ENCODE data around the gene OBP2B. TPM values are rescaled to one million over a fixed set of nuclear protein-coding genes. Genes with fewer than 3 reads are reported as not detected.

OBP2B gene
- total and polyA plus RNA-seq, 9 of the 15 experiments (the other 6 are each of a cell fraction or from before 2014, with no cell fraction given), result not detected

DNA sequence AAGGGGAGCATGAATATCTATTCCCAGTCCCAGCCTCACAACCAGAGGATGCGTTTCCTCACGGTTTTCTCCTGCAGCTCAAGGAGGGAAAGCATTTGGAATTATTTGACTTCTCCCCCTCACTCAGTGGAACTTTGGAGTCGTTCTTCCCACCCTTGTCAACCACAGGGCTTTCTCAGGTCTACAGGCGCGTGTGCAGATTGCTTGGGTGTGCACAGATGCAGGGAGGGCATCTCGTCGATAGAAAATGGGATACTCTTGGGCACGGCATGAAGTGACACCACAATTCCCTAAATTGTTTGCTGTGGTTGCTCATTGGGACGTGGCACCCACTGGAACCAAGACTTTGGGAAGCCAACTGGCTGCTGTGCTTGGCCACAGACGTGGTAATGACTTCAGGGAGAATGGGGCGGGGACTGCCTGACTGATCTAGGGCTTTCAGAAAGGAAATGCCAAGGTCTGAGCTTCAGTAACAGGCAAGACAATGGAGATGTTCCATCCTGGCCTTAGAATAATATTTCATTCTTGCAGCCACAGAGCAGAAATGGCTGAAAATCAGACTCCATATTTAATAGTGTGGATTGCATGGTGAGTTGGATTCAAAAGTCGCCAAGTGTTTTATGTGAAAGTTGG, 12.2 kb upstream of the OBP2B start:
- H3K9me3 ChIP-seq (replicated peaks; ENCODE audit: control insufficient read depth, insufficient read depth, low read depth, low read length), result no peaks in the 10 kb centered on the region
- no peak overlapping the region for H3K9ac ChIP-seq (ENCODE audit: insufficient read depth in 1 of 2, low read depth in 2 of 2, low read length in 2 of 2)
- H3K79me2 ChIP-seq (ENCODE audit: control insufficient read depth, insufficient read depth, low read length), result no peaks in the 10 kb centered on the region
- DNase-seq (ENCODE audit: extremely low read depth in 1 of 4, low spot score in 3 of 4) (no peak), ATAC-seq (no peak), FAIRE-seq (no peak)
- H3K27ac ChIP-seq (ENCODE audit: extremely low read depth, low read depth, low read length), result no peak overlapping the region
- POLR2A ChIA-PET, result no interaction called here
- no TSS peak for BruUV-seq (replicated peaks)
- no peak overlapping the region for H3K4me3 ChIP-seq
- H3K4me2 ChIP-seq (ENCODE audit: insufficient read depth, low read length), result no peak overlapping the region
- H3K9me1 ChIP-seq (ENCODE audit: control insufficient read depth, insufficient read depth, low read length), result no peaks in the 10 kb centered on the region
- intact Hi-C loops (cut with micrococcal nuclease), result no loop called here
- CTCF ChIA-PET (ENCODE audit: low intra/inter-chr PET ratio), result no interaction called here
- no peaks in the 10 kb centered on the region for H4K20me1 ChIP-seq (replicated peaks; ENCODE audit: control insufficient read depth, insufficient read depth, low read length)
- peaks cover 0 to 13% of the 10 kb centered on the region in 2 experiments; a peak in 2 of 5 replicates for H3K4me1 ChIP-seq (replicated peaks in 1 of 2; ENCODE audit: control insufficient read depth in 2 of 2, insufficient read depth in 2 of 2, low read length in 2 of 2)
- no peaks in the 10 kb centered on the region for H3K36me3 ChIP-seq (ENCODE audit: control insufficient read depth, insufficient read depth, low read length)
- in situ Hi-C loops (cut with MboI), result no loop called here
- TF ChIP-seq, protein P1, sequence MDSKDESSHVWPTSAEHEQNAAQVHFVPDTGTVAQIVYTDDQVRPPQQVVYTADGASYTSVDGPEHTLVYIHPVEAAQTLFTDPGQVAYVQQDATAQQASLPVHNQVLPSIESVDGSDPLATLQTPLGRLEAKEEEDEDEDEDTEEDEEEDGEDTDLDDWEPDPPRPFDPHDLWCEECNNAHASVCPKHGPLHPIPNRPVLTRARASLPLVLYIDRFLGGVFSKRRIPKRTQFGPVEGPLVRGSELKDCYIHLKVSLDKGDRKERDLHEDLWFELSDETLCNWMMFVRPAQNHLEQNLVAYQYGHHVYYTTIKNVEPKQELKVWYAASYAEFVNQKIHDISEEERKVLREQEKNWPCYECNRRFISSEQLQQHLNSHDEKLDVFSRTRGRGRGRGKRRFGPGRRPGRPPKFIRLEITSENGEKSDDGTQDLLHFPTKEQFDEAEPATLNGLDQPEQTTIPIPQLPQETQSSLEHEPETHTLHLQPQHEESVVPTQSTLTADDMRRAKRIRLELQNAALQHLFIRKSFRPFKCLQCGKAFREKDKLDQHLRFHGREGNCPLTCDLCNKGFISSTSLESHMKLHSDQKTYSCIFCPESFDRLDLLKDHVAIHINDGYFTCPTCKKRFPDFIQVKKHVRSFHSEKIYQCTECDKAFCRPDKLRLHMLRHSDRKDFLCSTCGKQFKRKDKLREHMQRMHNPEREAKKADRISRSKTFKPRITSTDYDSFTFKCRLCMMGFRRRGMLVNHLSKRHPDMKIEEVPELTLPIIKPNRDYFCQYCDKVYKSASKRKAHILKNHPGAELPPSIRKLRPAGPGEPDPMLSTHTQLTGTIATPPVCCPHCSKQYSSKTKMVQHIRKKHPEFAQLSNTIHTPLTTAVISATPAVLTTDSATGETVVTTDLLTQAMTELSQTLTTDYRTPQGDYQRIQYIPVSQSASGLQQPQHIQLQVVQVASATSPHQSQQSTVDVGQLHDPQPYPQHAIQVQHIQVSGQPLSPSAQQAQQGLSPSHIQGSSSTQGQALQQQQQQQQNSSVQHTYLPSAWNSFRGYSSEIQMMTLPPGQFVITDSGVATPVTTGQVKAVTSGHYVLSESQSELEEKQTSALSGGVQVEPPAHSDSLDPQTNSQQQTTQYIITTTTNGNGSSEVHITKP (IDR thresholded peaks at IDR 0.05; ENCODE audit: partially characterized antibody), result no peak
- TF ChIP-seq CXXC5 (CRISPR knock-in tag; IDR thresholded peaks at IDR 0.05), result no peak
- no peak for TF ChIP-seq FOXP1 (CRISPR knock-in tag; IDR thresholded peaks at IDR 0.05)
- no peak for TF ChIP-seq SNRNP70 (optimal IDR thresholded peaks at IDR 0.05; ENCODE audit: low read depth, low read length)
- TF ChIP-seq ZC3H8 (IDR thresholded peaks at IDR 0.05), result no peak
- no peak for TF ChIP-seq ZNF696 (CRISPR knock-in tag; conservative IDR thresholded peaks at IDR 0.05)
- TF ChIP-seq, protein P2, sequence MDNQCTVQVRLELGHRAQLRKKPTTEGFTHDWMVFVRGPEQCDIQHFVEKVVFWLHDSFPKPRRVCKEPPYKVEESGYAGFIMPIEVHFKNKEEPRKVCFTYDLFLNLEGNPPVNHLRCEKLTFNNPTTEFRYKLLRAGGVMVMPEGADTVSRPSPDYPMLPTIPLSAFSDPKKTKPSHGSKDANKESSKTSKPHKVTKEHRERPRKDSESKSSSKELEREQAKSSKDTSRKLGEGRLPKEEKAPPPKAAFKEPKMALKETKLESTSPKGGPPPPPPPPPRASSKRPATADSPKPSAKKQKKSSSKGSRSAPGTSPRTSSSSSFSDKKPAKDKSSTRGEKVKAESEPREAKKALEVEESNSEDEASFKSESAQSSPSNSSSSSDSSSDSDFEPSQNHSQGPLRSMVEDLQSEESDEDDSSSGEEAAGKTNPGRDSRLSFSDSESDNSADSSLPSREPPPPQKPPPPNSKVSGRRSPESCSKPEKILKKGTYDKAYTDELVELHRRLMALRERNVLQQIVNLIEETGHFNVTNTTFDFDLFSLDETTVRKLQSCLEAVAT (IDR thresholded peaks at IDR 0.05), result no peak
- TF ChIP-seq U2AF1 (optimal IDR thresholded peaks at IDR 0.05; ENCODE audit: low read depth, low read length), result no peak
- TF ChIP-seq, protein P3, sequence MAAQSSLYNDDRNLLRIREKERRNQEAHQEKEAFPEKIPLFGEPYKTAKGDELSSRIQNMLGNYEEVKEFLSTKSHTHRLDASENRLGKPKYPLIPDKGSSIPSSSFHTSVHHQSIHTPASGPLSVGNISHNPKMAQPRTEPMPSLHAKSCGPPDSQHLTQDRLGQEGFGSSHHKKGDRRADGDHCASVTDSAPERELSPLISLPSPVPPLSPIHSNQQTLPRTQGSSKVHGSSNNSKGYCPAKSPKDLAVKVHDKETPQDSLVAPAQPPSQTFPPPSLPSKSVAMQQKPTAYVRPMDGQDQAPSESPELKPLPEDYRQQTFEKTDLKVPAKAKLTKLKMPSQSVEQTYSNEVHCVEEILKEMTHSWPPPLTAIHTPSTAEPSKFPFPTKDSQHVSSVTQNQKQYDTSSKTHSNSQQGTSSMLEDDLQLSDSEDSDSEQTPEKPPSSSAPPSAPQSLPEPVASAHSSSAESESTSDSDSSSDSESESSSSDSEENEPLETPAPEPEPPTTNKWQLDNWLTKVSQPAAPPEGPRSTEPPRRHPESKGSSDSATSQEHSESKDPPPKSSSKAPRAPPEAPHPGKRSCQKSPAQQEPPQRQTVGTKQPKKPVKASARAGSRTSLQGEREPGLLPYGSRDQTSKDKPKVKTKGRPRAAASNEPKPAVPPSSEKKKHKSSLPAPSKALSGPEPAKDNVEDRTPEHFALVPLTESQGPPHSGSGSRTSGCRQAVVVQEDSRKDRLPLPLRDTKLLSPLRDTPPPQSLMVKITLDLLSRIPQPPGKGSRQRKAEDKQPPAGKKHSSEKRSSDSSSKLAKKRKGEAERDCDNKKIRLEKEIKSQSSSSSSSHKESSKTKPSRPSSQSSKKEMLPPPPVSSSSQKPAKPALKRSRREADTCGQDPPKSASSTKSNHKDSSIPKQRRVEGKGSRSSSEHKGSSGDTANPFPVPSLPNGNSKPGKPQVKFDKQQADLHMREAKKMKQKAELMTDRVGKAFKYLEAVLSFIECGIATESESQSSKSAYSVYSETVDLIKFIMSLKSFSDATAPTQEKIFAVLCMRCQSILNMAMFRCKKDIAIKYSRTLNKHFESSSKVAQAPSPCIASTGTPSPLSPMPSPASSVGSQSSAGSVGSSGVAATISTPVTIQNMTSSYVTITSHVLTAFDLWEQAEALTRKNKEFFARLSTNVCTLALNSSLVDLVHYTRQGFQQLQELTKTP (IDR thresholded peaks at IDR 0.05; ENCODE audit: low read depth in 1 of 2, partially characterized antibody in 2 of 2), result no peak
- no peak for TF ChIP-seq JUNB (CRISPR knock-in tag; conservative IDR thresholded peaks at IDR 0.05)
- TF ChIP-seq, protein P4, sequence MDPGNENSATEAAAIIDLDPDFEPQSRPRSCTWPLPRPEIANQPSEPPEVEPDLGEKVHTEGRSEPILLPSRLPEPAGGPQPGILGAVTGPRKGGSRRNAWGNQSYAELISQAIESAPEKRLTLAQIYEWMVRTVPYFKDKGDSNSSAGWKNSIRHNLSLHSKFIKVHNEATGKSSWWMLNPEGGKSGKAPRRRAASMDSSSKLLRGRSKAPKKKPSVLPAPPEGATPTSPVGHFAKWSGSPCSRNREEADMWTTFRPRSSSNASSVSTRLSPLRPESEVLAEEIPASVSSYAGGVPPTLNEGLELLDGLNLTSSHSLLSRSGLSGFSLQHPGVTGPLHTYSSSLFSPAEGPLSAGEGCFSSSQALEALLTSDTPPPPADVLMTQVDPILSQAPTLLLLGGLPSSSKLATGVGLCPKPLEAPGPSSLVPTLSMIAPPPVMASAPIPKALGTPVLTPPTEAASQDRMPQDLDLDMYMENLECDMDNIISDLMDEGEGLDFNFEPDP (CRISPR knock-in tag; IDR thresholded peaks at IDR 0.05), result no peak
- TF ChIP-seq NR2F6 (CRISPR knock-in tag; IDR thresholded peaks at IDR 0.05), result no peak
- no peak overlapping the region for H2AFZ ChIP-seq (ENCODE audit: low read depth, low read length)
- 6% methylated on average over 12 of the region's 12 CpGs for WGBS (ENCODE audit: insufficient coverage, low coverage, missing lambda C conversion rate)
- peaks cover 15 to 52% of the 10 kb centered on the region in 2 experiments; a peak in 4 of 5 replicates for H3K27me3 ChIP-seq (ENCODE audit: control insufficient read depth in 2 of 2, insufficient read depth in 2 of 2, low read length in 2 of 2)

Data from K562 (cell line).